K562 (cell line): ENCODE measurements around the gene CACNA1I. TPM values are rescaled to one million over a fixed set of nuclear protein-coding genes. Genes with fewer than 3 reads are reported as not detected.
A peak's percentile ranks its signal among the peaks of the same experiment; 100 is the strongest.

Experiments
- ATAC-seq: fragments of 200-7000 bp; cut with Tn5 transposase; 3 replicates; pipeline ENCODE4 v1.9.1; 2020; ENCODE audit warnings: moderate library complexity
- BruUV-seq: library from RNA; stranded (reverse); fragments of 400-500 nt; replicated peaks from 2 replicates; lab custom pipeline; 2021; lab: Mats Ljungman, UMichigan
- CTCF ChIA-PET: fragments of 300-600 bp; formaldehyde crosslinking; extraction: SDS; loops from one replicate; lab custom pipeline; 2021; ENCODE audit warnings: low intra/inter-chr PET ratio; lab: Yijun Ruan, JAX
- POLR2A ChIA-PET: fragments of 300-600, 350-650 bp; sonication (Branson Sonifier 250); formaldehyde crosslinking; extraction: SDS; loops from one replicate; lab custom pipeline; 2021; ENCODE audit warnings: antibody characterized with exemption, inconsistent platforms; lab: Yijun Ruan, JAX
- DNase-seq, 4 experiments: peaks; one replicate each; pipeline versions ENCODE4 v3.0.0 to v3.0.0-alpha.2; 2011 to 2018; ENCODE audit warnings: low spot score in 3 of 4, mixed read lengths in 3 of 4; ENCODE audit errors: extremely low read depth in 1 of 4
- FAIRE-seq: peaks from 2 replicates; lab custom pipeline; 2011; peaks lifted over from hg19 to GRCh38; lab: Jason Lieb, UNC
- H2AFZ ChIP-seq: 2 replicates; pipeline ENCODE4 v1.6.0; 2011; ENCODE audit warnings: low read depth, low read length, control low read depth, inconsistent platforms
- H3K27ac ChIP-seq: fragments of 200-600 bp; 3 replicates; pipeline ENCODE4 v1.8.0; 2011; ENCODE audit warnings: low read depth, mild to moderate bottlenecking, control low read depth, inconsistent platforms, low read length, moderate library complexity, mixed read lengths; ENCODE audit errors: extremely low read depth
- H3K27me3 ChIP-seq, 2 experiments: fragments of 300-600 bp in 1 of 2; 2 replicates in 1 of 2; 3 replicates in 1 of 2; pipeline versions ENCODE4 v1.6.0 to v1.8.0; 2011; ENCODE audit warnings: inconsistent platforms in 2 of 2, low read length in 2 of 2, mild to moderate bottlenecking in 1 of 2, mixed read lengths in 1 of 2, moderate library complexity in 1 of 2; ENCODE audit not compliant: control insufficient read depth in 2 of 2, insufficient read depth in 2 of 2
- H3K36me3 ChIP-seq: fragments of 300-600 bp; 3 replicates; pipeline ENCODE4 v1.8.0; 2011; ENCODE audit warnings: mild to moderate bottlenecking, low read length, inconsistent platforms; ENCODE audit not compliant: control insufficient read depth, insufficient read depth
- H3K4me1 ChIP-seq, 2 experiments: fragments of 200-600 bp in 1 of 2; replicated peaks in 1 of 2; 2 replicates in 1 of 2; 3 replicates in 1 of 2; pipeline versions ENCODE4 v1.5.1 to v1.8.0; 2011; ENCODE audit warnings: inconsistent platforms in 2 of 2, low read length in 2 of 2, mild to moderate bottlenecking in 1 of 2, mixed read lengths in 1 of 2, moderate library complexity in 1 of 2; ENCODE audit not compliant: control insufficient read depth in 2 of 2, insufficient read depth in 2 of 2
- H3K4me2 ChIP-seq: 2 replicates; pipeline ENCODE4 v1.6.1; 2011; ENCODE audit warnings: low read length, control low read depth, inconsistent platforms, mixed read lengths; ENCODE audit not compliant: insufficient read depth
- H3K4me3 ChIP-seq: fragments of 200-600 bp; sonication (generic), shearing (Covaris generic); 2 replicates; pipeline ENCODE4 v1.5.1; 2016; ENCODE audit warnings: control low read depth, inconsistent platforms
- H3K79me2 ChIP-seq: fragments of 200-600 bp; 3 replicates; pipeline ENCODE4 v1.8.0; 2011; ENCODE audit warnings: low read length, inconsistent platforms; ENCODE audit not compliant: control insufficient read depth, insufficient read depth
- H3K9ac ChIP-seq, 2 experiments: 2 replicates each; pipeline versions ENCODE4 v1.6.0 to v1.6.1; 2011; ENCODE audit warnings: low read depth in 2 of 2, low read length in 2 of 2, control low read depth in 1 of 2, inconsistent platforms in 1 of 2, mild to moderate bottlenecking in 1 of 2, mixed read lengths in 1 of 2; ENCODE audit not compliant: insufficient read depth in 1 of 2
- H3K9me1 ChIP-seq: one replicate; pipeline ENCODE4 v1.6.0; 2011; ENCODE audit warnings: inconsistent platforms, mild to moderate bottlenecking, low read length, moderate library complexity; ENCODE audit not compliant: control insufficient read depth, insufficient read depth
- H3K9me3 ChIP-seq: replicated peaks from 2 replicates; pipeline ENCODE4 v1.5.1; 2011; ENCODE audit warnings: low read depth, low read length, inconsistent platforms; ENCODE audit not compliant: control insufficient read depth, insufficient read depth
- H4K20me1 ChIP-seq: replicated peaks from 2 replicates; pipeline ENCODE4 v1.6.1; 2011; ENCODE audit warnings: low read length, inconsistent platforms, mixed read lengths; ENCODE audit not compliant: control insufficient read depth, insufficient read depth
- ARNT ChIP-seq, 2 experiments: fragments of 450-650 bp; IDR thresholded peaks; 2 replicates each; pipeline ENCODE4 v1.6.1; 2016; ENCODE audit warnings: mild to moderate bottlenecking in 1 of 2
- BCOR ChIP-seq: fragments of 450-650 bp; IDR thresholded peaks from 2 replicates; pipeline ENCODE4 v1.6.1; 2016
- ELF2 ChIP-seq: fragments of 250-450 bp; sonication (Bioruptor Pico); IDR thresholded peaks from 2 replicates; pipeline ENCODE4 v1.5.0; 2021; ENCODE audit warnings: mild to moderate bottlenecking
- ELF4 ChIP-seq: fragments of 450-650 bp; formaldehyde crosslinking; IDR thresholded peaks from 2 replicates; pipeline ENCODE4 v1.4.0; 2022; ENCODE audit warnings: missing genetic modification characterization
- ESRRA ChIP-seq: fragments of 450-650 bp; IDR thresholded peaks from 2 replicates; pipeline ENCODE4 v1.6.1; 2014; ENCODE audit warnings: low read depth, mild to moderate bottlenecking, moderate library complexity, borderline replicate concordance
- FOXA3 ChIP-seq, 2 experiments: fragments of 450-650 bp in 1 of 2; sonication (generic) in 1 of 2; formaldehyde crosslinking; IDR thresholded peaks in 1 of 2; conservative IDR thresholded peaks in 1 of 2; 2 replicates each; pipeline versions ENCODE4 v1.4.0 to v1.8.0; 2020 to 2022; ENCODE audit warnings: mild to moderate bottlenecking in 2 of 2, missing genetic modification reagents in 1 of 2
- FOXJ3 ChIP-seq: sonication (generic); formaldehyde crosslinking; IDR thresholded peaks from 2 replicates; pipeline ENCODE4 v1.4.0; 2020; ENCODE audit warnings: mild to moderate bottlenecking, missing genetic modification reagents
- MCM7 ChIP-seq, 2 experiments: fragments of 450-650 bp; IDR thresholded peaks; 2 replicates each; pipeline ENCODE4 v1.6.1; 2016 to 2018
- SNIP1 ChIP-seq: fragments of 450-650 bp; IDR thresholded peaks from 2 replicates; pipeline ENCODE4 v1.7.1; 2017; ENCODE audit warnings: low read depth, mild to moderate bottlenecking
- ZFP36 ChIP-seq: fragments of 150-350 bp; IDR thresholded peaks from 2 replicates; pipeline ENCODE4 v1.6.1; 2018; ENCODE audit warnings: low read length, low read depth; ENCODE audit not compliant: partially characterized antibody
- ZFX ChIP-seq: sonication (generic); formaldehyde crosslinking; IDR thresholded peaks from 2 replicates; pipeline ENCODE4 v1.8.0; 2022; ENCODE audit warnings: mild to moderate bottlenecking, missing genetic modification reagents, moderate library complexity
- ZNF655 ChIP-seq: fragments of 250-450 bp; sonication (Bioruptor Pico); IDR thresholded peaks from 2 replicates; pipeline ENCODE4 v1.5.0; 2021
- ZNF778 ChIP-seq: fragments of 450-650 bp; formaldehyde crosslinking; IDR thresholded peaks from 2 replicates; pipeline ENCODE4 v1.4.0; 2020; ENCODE audit warnings: mild to moderate bottlenecking, moderate library complexity
- WGBS: fragments of 100-300 bp; shearing (Covaris generic); methylation state at CpG from one replicate; pipeline ENCODE4 v1.1.6; 2016; ENCODE audit warnings: low coverage, mixed read lengths; ENCODE audit not compliant: insufficient coverage; ENCODE audit errors: missing lambda C conversion rate; 5-methylcytosine and 5-hydroxymethylcytosine counted together
- in situ Hi-C: fragments of 300-500 bp; cut with MboI; formaldehyde crosslinking; loops from 4 replicates; pipeline ENCODE4 v1.15.0; 2018; ENCODE audit warnings: inconsistent platforms, mixed read lengths
- intact Hi-C: fragments of 100-400 bp; cut with micrococcal nuclease; formaldehyde crosslinking; loops from 2 replicates; pipeline ENCODE4 v1.14.2; 2022
- polyA plus RNA-seq, 8 experiments: library from polyadenylated mRNA; depleted of rRNA in 4 of 8; stranded (reverse) in 5 of 8; unstranded in 3 of 8; fragments of >200 nt; fragmentation: Nextera tagmentation in 2 of 8; fragmentation: Illumina TruSeq in 1 of 8; extraction: Ambion mirVana in 2 of 8; extraction: Trizol in 1 of 8; gene quantifications; 2 replicates each; pipeline versions ENCODE4 v1.2.1 to v1.2.3, GENCODE V29; 2011 to 2014; ENCODE audit warnings: inconsistent platforms in 1 of 8, missing spikeins in 1 of 8
- total RNA-seq, 7 experiments: library from RNA; depleted of rRNA in 6 of 7; stranded (reverse); fragments of >200 nt in 6 of 7; fragmentation: Illumina TruSeq in 2 of 7; extraction: Trizol in 2 of 7; gene quantifications; 2 replicates each; pipeline versions ENCODE4 v1.2.1 to v1.2.3, GENCODE V29; 2011 to 2021; ENCODE audit warnings: low replicate concordance in 1 of 7
- TF ChIP-seq, protein P1 (sequence below): fragments of 450-650 bp; IDR thresholded peaks from 2 replicates; pipeline ENCODE4 v1.7.1; 2018; ENCODE audit warnings: mild to moderate bottlenecking, low read depth; ENCODE audit not compliant: partially characterized antibody
- TF ChIP-seq, protein P2 (sequence below): fragments of 450-650 bp; IDR thresholded peaks from 2 replicates; pipeline ENCODE4 v1.6.1; 2016; ENCODE audit warnings: missing biosample characterization, missing genetic modification characterization
- TF ChIP-seq, protein P3 (sequence below): sonication (generic); formaldehyde crosslinking; IDR thresholded peaks from 2 replicates; pipeline ENCODE4 v1.8.1; 2023; ENCODE audit warnings: mild to moderate bottlenecking, missing genetic modification reagents

The CACNA1I gene
- total and polyA plus RNA-seq, 9 of the 15 experiments (the other 6 are each of a cell fraction or from before 2014, with no cell fraction given), result 0.01 to 0.79 (median 0.32) TPM; not detected in 1

- Histone ChIP-seq H3K9me3 (no peaks in the 10 kb centered on the region), H3K27me3 (peaks cover 2 to 9% of the 10 kb centered on the region in 2 experiments; a peak in 2 of 5 replicates)
- CTCF ChIA-PET, result interaction anchor here (0.6 kb wide), 1 partner anchor 472 kb away, joined by 4 read pairs; no protein-coding TSS in a partner anchor
- TF ChIP-seq ZFX (no peak), BCOR (0 out of 2 replicates have a peak, but pooled peaks have one; percentile 24), ELF4 (CRISPR knock-in tag) (no peak), FOXJ3 (CRISPR knock-in tag) (no peak), ELF2 (CRISPR knock-in tag) (no peak), FOXA3 (CRISPR knock-in tag; conservative IDR thresholded peaks at IDR 0.05 in 1 of 2, IDR thresholded peaks at IDR 0.05 in 1 of 2) (no peak), ZNF655 (CRISPR knock-in tag) (no peak), ESRRA (no peak), ARNT (IDR thresholded peaks at IDR 0.05) (no peak), ZFP36 (peak; percentile 51), ZNF778 (CRISPR knock-in tag) (no peak), MCM7 (IDR thresholded peaks at IDR 0.05) (no peak), SNIP1 (no peak)
- TF ChIP-seq, protein P1, sequence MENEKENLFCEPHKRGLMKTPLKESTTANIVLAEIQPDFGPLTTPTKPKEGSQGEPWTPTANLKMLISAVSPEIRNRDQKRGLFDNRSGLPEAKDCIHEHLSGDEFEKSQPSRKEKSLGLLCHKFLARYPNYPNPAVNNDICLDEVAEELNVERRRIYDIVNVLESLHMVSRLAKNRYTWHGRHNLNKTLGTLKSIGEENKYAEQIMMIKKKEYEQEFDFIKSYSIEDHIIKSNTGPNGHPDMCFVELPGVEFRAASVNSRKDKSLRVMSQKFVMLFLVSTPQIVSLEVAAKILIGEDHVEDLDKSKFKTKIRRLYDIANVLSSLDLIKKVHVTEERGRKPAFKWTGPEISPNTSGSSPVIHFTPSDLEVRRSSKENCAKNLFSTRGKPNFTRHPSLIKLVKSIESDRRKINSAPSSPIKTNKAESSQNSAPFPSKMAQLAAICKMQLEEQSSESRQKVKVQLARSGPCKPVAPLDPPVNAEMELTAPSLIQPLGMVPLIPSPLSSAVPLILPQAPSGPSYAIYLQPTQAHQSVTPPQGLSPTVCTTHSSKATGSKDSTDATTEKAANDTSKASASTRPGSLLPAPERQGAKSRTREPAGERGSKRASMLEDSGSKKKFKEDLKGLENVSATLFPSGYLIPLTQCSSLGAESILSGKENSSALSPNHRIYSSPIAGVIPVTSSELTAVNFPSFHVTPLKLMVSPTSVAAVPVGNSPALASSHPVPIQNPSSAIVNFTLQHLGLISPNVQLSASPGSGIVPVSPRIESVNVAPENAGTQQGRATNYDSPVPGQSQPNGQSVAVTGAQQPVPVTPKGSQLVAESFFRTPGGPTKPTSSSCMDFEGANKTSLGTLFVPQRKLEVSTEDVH, result no peak
- TF ChIP-seq, protein P2, sequence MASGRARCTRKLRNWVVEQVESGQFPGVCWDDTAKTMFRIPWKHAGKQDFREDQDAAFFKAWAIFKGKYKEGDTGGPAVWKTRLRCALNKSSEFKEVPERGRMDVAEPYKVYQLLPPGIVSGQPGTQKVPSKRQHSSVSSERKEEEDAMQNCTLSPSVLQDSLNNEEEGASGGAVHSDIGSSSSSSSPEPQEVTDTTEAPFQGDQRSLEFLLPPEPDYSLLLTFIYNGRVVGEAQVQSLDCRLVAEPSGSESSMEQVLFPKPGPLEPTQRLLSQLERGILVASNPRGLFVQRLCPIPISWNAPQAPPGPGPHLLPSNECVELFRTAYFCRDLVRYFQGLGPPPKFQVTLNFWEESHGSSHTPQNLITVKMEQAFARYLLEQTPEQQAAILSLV, result no peak
- TF ChIP-seq, protein P3, sequence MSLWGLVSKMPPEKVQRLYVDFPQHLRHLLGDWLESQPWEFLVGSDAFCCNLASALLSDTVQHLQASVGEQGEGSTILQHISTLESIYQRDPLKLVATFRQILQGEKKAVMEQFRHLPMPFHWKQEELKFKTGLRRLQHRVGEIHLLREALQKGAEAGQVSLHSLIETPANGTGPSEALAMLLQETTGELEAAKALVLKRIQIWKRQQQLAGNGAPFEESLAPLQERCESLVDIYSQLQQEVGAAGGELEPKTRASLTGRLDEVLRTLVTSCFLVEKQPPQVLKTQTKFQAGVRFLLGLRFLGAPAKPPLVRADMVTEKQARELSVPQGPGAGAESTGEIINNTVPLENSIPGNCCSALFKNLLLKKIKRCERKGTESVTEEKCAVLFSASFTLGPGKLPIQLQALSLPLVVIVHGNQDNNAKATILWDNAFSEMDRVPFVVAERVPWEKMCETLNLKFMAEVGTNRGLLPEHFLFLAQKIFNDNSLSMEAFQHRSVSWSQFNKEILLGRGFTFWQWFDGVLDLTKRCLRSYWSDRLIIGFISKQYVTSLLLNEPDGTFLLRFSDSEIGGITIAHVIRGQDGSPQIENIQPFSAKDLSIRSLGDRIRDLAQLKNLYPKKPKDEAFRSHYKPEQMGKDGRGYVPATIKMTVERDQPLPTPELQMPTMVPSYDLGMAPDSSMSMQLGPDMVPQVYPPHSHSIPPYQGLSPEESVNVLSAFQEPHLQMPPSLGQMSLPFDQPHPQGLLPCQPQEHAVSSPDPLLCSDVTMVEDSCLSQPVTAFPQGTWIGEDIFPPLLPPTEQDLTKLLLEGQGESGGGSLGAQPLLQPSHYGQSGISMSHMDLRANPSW (CRISPR knock-in tag), result no peak
Measured at GRCh38 chr22:39553429-39553828, 17.1 kb upstream of the CACNA1I start.

More at GRCh38 chr22:39553429-39553828, 17.1 kb upstream of the CACNA1I start:
- Histone ChIP-seq H3K27ac (no peak overlapping the region), H2AFZ (no peak overlapping the region), H3K9me1 (no peaks in the 10 kb centered on the region), H3K36me3 (no peaks in the 10 kb centered on the region), H3K4me2 (no peak overlapping the region), H3K4me1 (peaks cover 0 to 13% of the 10 kb centered on the region in 2 experiments; a peak in 3 of 5 replicates), H4K20me1 (0 out of 2 replicates have a peak, but pooled peaks cover 4% of the 10 kb centered on the region), H3K9ac (no peak overlapping the region), H3K4me3 (no peak overlapping the region), H3K79me2 (no peaks in the 10 kb centered on the region)
- FAIRE-seq (no peak), ATAC-seq (no peak), DNase-seq (no peak)
- POLR2A ChIA-PET, result interaction anchor here (0.7 kb wide), 1 partner anchor 512 kb away, joined by 3 read pairs; no protein-coding TSS in a partner anchor
- WGBS, result no CpG with 5 or more reads among the region's 3 CpGs
- in situ Hi-C loops, result no loop called here
- intact Hi-C loops, result no loop called here
- no TSS peak for BruUV-seq
